ENCODE measurements around the gene LRRN4CL.

LRRN4CL gene

GRCh38 chr11:62652161-62653006 lies 36.9 kb downstream of the LRRN4CL start:
- no peak for TF ChIP-seq TEAD4 (IDR thresholded peaks at IDR 0.05)
- TF ChIP-seq FOXM1 (IDR thresholded peaks at IDR 0.05; ENCODE audit: borderline replicate concordance, low read depth), result no peak
- no peak for TF ChIP-seq YY1 (IDR thresholded peaks at IDR 0.05; ENCODE audit: low read depth)
- no peak for TF ChIP-seq TCF12 (IDR thresholded peaks at IDR 0.05; ENCODE audit: low read depth)
- TF ChIP-seq ZBTB7A (IDR thresholded peaks at IDR 0.05; ENCODE audit: low read depth), result no peak
- TF ChIP-seq CEBPB (IDR thresholded peaks at IDR 0.05), result no peak
- no peak for TF ChIP-seq TAF1 (IDR thresholded peaks at IDR 0.05; ENCODE audit: low read depth)
- TF ChIP-seq, protein P1, sequence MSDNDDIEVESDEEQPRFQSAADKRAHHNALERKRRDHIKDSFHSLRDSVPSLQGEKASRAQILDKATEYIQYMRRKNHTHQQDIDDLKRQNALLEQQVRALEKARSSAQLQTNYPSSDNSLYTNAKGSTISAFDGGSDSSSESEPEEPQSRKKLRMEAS (IDR thresholded peaks at IDR 0.05), result no peak
- TF ChIP-seq CREB1 (IDR thresholded peaks at IDR 0.05; ENCODE audit: low read depth), result no peak

DNA sequence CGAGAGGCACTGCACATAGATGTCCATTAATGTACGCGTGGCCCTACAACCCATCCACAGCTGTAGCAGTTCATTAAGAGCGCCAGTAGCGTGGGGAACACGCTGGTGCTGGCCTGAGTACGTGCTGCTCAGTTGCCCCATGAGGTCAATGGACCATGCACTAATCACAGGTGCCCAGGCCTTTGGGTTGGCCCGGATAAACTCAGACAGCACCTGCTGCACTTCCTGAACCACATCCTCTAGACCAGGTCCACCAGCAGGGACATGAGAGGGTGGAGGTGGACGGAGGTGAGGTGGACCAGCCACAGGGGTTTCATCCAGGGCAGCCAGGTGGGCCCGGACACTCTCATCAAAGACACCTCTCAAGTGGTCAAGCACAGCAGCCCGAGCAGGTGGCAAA lies 39.8 kb downstream of the LRRN4CL start:
- TF ChIP-seq FOXM1 (IDR thresholded peaks at IDR 0.05; ENCODE audit: borderline replicate concordance, low read depth), result no peak
- no peak for TF ChIP-seq ZBTB7A (IDR thresholded peaks at IDR 0.05; ENCODE audit: low read depth)
- no peak for TF ChIP-seq CREB1 (IDR thresholded peaks at IDR 0.05; ENCODE audit: low read depth)
- no peak for TF ChIP-seq USF1 (IDR thresholded peaks at IDR 0.05)
- no peak for TF ChIP-seq CEBPB (IDR thresholded peaks at IDR 0.05)
- no peak for TF ChIP-seq TCF12 (IDR thresholded peaks at IDR 0.05; ENCODE audit: low read depth)
- TF ChIP-seq TEAD4 (IDR thresholded peaks at IDR 0.05), result no peak
- TF ChIP-seq TAF1 (IDR thresholded peaks at IDR 0.05; ENCODE audit: low read depth), result no peak
- TF ChIP-seq, protein P1 (IDR thresholded peaks at IDR 0.05), result no peak
- no peak for TF ChIP-seq RAD21 (IDR thresholded peaks at IDR 0.05; ENCODE audit: low read depth)
- TF ChIP-seq EP300 (IDR thresholded peaks at IDR 0.05; ENCODE audit: borderline replicate concordance), result no peak
- TF ChIP-seq, protein P2, sequence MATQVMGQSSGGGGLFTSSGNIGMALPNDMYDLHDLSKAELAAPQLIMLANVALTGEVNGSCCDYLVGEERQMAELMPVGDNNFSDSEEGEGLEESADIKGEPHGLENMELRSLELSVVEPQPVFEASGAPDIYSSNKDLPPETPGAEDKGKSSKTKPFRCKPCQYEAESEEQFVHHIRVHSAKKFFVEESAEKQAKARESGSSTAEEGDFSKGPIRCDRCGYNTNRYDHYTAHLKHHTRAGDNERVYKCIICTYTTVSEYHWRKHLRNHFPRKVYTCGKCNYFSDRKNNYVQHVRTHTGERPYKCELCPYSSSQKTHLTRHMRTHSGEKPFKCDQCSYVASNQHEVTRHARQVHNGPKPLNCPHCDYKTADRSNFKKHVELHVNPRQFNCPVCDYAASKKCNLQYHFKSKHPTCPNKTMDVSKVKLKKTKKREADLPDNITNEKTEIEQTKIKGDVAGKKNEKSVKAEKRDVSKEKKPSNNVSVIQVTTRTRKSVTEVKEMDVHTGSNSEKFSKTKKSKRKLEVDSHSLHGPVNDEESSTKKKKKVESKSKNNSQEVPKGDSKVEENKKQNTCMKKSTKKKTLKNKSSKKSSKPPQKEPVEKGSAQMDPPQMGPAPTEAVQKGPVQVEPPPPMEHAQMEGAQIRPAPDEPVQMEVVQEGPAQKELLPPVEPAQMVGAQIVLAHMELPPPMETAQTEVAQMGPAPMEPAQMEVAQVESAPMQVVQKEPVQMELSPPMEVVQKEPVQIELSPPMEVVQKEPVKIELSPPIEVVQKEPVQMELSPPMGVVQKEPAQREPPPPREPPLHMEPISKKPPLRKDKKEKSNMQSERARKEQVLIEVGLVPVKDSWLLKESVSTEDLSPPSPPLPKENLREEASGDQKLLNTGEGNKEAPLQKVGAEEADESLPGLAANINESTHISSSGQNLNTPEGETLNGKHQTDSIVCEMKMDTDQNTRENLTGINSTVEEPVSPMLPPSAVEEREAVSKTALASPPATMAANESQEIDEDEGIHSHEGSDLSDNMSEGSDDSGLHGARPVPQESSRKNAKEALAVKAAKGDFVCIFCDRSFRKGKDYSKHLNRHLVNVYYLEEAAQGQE (IDR thresholded peaks at IDR 0.05; ENCODE audit: low read depth), result no peak
- TF ChIP-seq YY1 (IDR thresholded peaks at IDR 0.05; ENCODE audit: low read depth), result no peak
- no peak for TF ChIP-seq NFIC (IDR thresholded peaks at IDR 0.05)

DNA sequence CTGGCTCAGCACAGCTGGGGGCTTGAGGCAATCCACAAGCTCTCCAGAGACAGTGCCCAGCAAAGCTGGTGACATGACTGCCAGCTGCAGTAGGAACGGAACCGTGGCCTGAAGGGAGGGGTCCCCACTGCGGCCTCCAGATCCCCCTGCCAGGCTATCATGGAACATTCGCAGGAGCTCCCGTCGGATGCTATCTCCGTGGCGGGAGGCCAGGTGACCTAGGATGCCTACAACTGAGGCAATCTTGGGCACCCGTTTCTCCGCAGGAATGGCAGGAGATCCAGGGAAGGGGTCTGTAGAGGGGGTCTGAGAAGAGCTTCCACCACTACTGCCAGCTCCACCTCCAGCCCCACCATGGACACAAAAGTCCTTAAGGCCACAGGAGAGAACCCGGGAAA lies 40.4 kb downstream of the LRRN4CL start:
- TF ChIP-seq TAF1 (IDR thresholded peaks at IDR 0.05; ENCODE audit: low read depth) (no peak), CREB1 (IDR thresholded peaks at IDR 0.05; ENCODE audit: low read depth) (no peak), EGR1 (IDR thresholded peaks at IDR 0.05) (no peak), YY1 (IDR thresholded peaks at IDR 0.05; ENCODE audit: low read depth) (no peak), TCF12 (IDR thresholded peaks at IDR 0.05; ENCODE audit: low read depth) (no peak), NFIC (IDR thresholded peaks at IDR 0.05) (no peak), FOXM1 (IDR thresholded peaks at IDR 0.05; ENCODE audit: borderline replicate concordance, low read depth) (no peak), ZBTB7A (IDR thresholded peaks at IDR 0.05; ENCODE audit: low read depth) (no peak), EP300 (IDR thresholded peaks at IDR 0.05; ENCODE audit: borderline replicate concordance) (no peak), TEAD4 (IDR thresholded peaks at IDR 0.05) (no peak), USF1 (IDR thresholded peaks at IDR 0.05) (no peak), CEBPB (IDR thresholded peaks at IDR 0.05) (no peak), RAD21 (IDR thresholded peaks at IDR 0.05; ENCODE audit: low read depth) (no peak)
- TF ChIP-seq, protein P2 (IDR thresholded peaks at IDR 0.05; ENCODE audit: low read depth), result no peak
- TF ChIP-seq, protein P1 (IDR thresholded peaks at IDR 0.05), result no peak

GRCh38 chr11:62648185-62648966 lies 41.0 kb downstream of the LRRN4CL start:
- no peak for TF ChIP-seq NFIC (IDR thresholded peaks at IDR 0.05)
- TF ChIP-seq ZBTB7A (IDR thresholded peaks at IDR 0.05; ENCODE audit: low read depth), result no peak
- no peak for TF ChIP-seq RAD21 (IDR thresholded peaks at IDR 0.05; ENCODE audit: low read depth)
- TF ChIP-seq TCF12 (IDR thresholded peaks at IDR 0.05; ENCODE audit: low read depth), result no peak
- TF ChIP-seq FOXM1 (IDR thresholded peaks at IDR 0.05; ENCODE audit: borderline replicate concordance, low read depth), result no peak
- no peak for TF ChIP-seq TEAD4 (IDR thresholded peaks at IDR 0.05)
- TF ChIP-seq CEBPB (IDR thresholded peaks at IDR 0.05), result no peak
- TF ChIP-seq, protein P2 (IDR thresholded peaks at IDR 0.05; ENCODE audit: low read depth), result no peak
